Loucy (cell line): ENCODE measurements around the gene GJB4.
"Not testable (repeated sequence)": the region's sequence is repeated elsewhere in the genome, so short reads cannot be mapped to it uniquely, and the experiment has no call there.

Experiments used
- H2AFZ ChIP-seq: fragments of 200-600 bp; sonication (generic); 2 replicates; pipeline ENCODE4 v1.6.0; 2016; ENCODE audit warnings: antibody characterized with exemption, mild to moderate bottlenecking, low read length, moderate library complexity
- H3F3A ChIP-seq: fragments of 200-600 bp; 2 replicates; pipeline ENCODE4 v1.6.0; 2016; ENCODE audit warnings: antibody characterized with exemption, low read depth, mild to moderate bottlenecking
- H3K27me3 ChIP-seq: fragments of 200-600 bp; sonication (generic); 2 replicates; pipeline ENCODE4 v1.6.1; 2014; ENCODE audit warnings: low read length, mild to moderate bottlenecking; ENCODE audit not compliant: insufficient read depth, poor library complexity, severe bottlenecking
- H3K36me3 ChIP-seq: fragments of 200-600 bp; sonication (generic); 2 replicates; pipeline ENCODE4 v1.6.1; 2016; ENCODE audit warnings: low read length; ENCODE audit not compliant: insufficient read depth
- H3K4me1 ChIP-seq: fragments of 200-600 bp; sonication (generic); 2 replicates; pipeline ENCODE4 v1.5.1; 2014; ENCODE audit warnings: low read length, mild to moderate bottlenecking; ENCODE audit not compliant: insufficient read depth, poor library complexity, severe bottlenecking
- H3K4me2 ChIP-seq: fragments of 200-600 bp; sonication (generic); 2 replicates; pipeline ENCODE4 v1.6.0; 2014; ENCODE audit warnings: antibody characterized with exemption, low read length, low read depth, mild to moderate bottlenecking; ENCODE audit not compliant: poor library complexity, severe bottlenecking
- H3K4me3 ChIP-seq: fragments of 200-600 bp; sonication (generic); 2 replicates; pipeline ENCODE4 v1.5.1; 2014; ENCODE audit warnings: low read length, mild to moderate bottlenecking, mixed read lengths; ENCODE audit not compliant: poor library complexity, severe bottlenecking
- H3K79me2 ChIP-seq: fragments of 200-600 bp; sonication (generic); 2 replicates; pipeline ENCODE4 v1.6.1; 2014; ENCODE audit warnings: low read length; ENCODE audit not compliant: insufficient read depth
- H3K9ac ChIP-seq: fragments of 200-600 bp; sonication (generic); 2 replicates; pipeline ENCODE4 v1.6.0; 2014; ENCODE audit warnings: mild to moderate bottlenecking, low read depth, low read length, moderate library complexity; ENCODE audit not compliant: poor library complexity, severe bottlenecking
- H3K9me2 ChIP-seq: fragments of 200-600 bp; sonication (generic); replicated peaks from 2 replicates; pipeline ENCODE4 v1.6.1; 2016; ENCODE audit warnings: low read depth, low read length, mixed read lengths
- H3K9me3 ChIP-seq: fragments of 200-600 bp; sonication (generic); 2 replicates; pipeline ENCODE4 v1.6.1; 2014; ENCODE audit warnings: mild to moderate bottlenecking, antibody characterized with exemption, low read length, low read depth; ENCODE audit not compliant: insufficient read depth
- H4K20me1 ChIP-seq: fragments of 200-600 bp; sonication (generic); 2 replicates; pipeline ENCODE4 v1.6.0; 2014; ENCODE audit warnings: antibody characterized with exemption, low read length, mild to moderate bottlenecking; ENCODE audit not compliant: insufficient read depth, poor library complexity, severe bottlenecking
- CTCF ChIP-seq: fragments of 200-600 bp; sonication (generic); conservative IDR thresholded peaks from 2 replicates; pipeline ENCODE4 v1.5.1; 2014; ENCODE audit warnings: mild to moderate bottlenecking, antibody characterized with exemption, low read length
- EZH2phosphoT487 ChIP-seq: fragments of 200-600 bp; IDR thresholded peaks from 2 replicates; pipeline ENCODE4 v1.6.1; 2018; ENCODE audit warnings: antibody characterized with exemption, mild to moderate bottlenecking, moderate library complexity, borderline replicate concordance

GJB4 gene

GRCh38 chr1:34806396-34806795, 46.9 kb downstream of the GJB4 start:
- H3K4me2 ChIP-seq, result no peak overlapping the region
- H4K20me1 ChIP-seq, result no peaks in the 10 kb centered on the region
- no peaks in the 10 kb centered on the region for H3K4me1 ChIP-seq
- H3K9ac ChIP-seq, result no peak overlapping the region
- no peaks in the 10 kb centered on the region for H3K9me2 ChIP-seq
- no peaks in the 10 kb centered on the region for H3K79me2 ChIP-seq
- H3K9me3 ChIP-seq, result no peaks in the 10 kb centered on the region
- H3K4me3 ChIP-seq, result no peak overlapping the region
- no peaks in the 10 kb centered on the region for H3F3A ChIP-seq
- H3K36me3 ChIP-seq, result no peaks in the 10 kb centered on the region
- H3K27me3 ChIP-seq, result no peaks in the 10 kb centered on the region
- TF ChIP-seq CTCF (no peak), EZH2phosphoT487 (no peak)
- H2AFZ ChIP-seq, result no peak overlapping the region

GRCh38 chr1:34808051-34808810, 48.7 kb downstream of the GJB4 start:
- Histone ChIP-seq H3K27me3 (no peaks in the 10 kb centered on the region), H3F3A (no peaks in the 10 kb centered on the region), H4K20me1 (no peaks in the 10 kb centered on the region), H3K4me1 (no peaks in the 10 kb centered on the region), H3K9me3 (no peaks in the 10 kb centered on the region), H3K79me2 (no peaks in the 10 kb centered on the region), H3K9me2 (no peaks in the 10 kb centered on the region), H2AFZ (no peak overlapping the region), H3K4me3 (no peak overlapping the region), H3K36me3 (no peaks in the 10 kb centered on the region), H3K4me2 (no peak overlapping the region), H3K9ac (no peak overlapping the region)
- TF ChIP-seq EZH2phosphoT487 (no peak), CTCF (no peak)

- H3K79me2 ChIP-seq, H3K4me3 ChIP-seq, H3K27me3 ChIP-seq, H4K20me1 ChIP-seq, H3K9me3 ChIP-seq, H3F3A ChIP-seq, H2AFZ ChIP-seq, H3K9me2 ChIP-seq, H3K4me2 ChIP-seq, H3K9ac ChIP-seq, H3K4me1 ChIP-seq, H3K36me3 ChIP-seq: not testable (repeated sequence)
These were observed 51.2 kb downstream of the GJB4 start for GRCh38 chr1:34810781-34811180.
